Fibroblast of villous mesenchyme (primary cell): ENCODE results near the gene USP37. TPM values are rescaled to one million over a fixed set of nuclear protein-coding genes. Genes with fewer than 3 reads are reported as not detected.

Source experiments
- DNase-seq: peaks from one replicate; pipeline ENCODE4 v3.0.0-alpha.2; 2010; ENCODE audit warnings: low read depth
- H3K4me3 ChIP-seq: 2 replicates; pipeline ENCODE4 v1.5.1; 2011; ENCODE audit warnings: low read depth, mild to moderate bottlenecking, low read length
- total RNA-seq: library from RNA; depleted of rRNA; stranded (reverse); fragments of >200 nt; gene quantifications from 2 replicates; pipeline ENCODE4 v1.2.3, GENCODE V29; 2012
- TF ChIP-seq, protein P1 (sequence below): IDR thresholded peaks from 2 replicates; pipeline ENCODE4 v1.5.1; 2012; ENCODE audit warnings: low read depth, mild to moderate bottlenecking, low read length; ENCODE audit not compliant: insufficient read depth

The USP37 gene
- total RNA-seq, 1 donor, result 21.2 TPM

DNA sequence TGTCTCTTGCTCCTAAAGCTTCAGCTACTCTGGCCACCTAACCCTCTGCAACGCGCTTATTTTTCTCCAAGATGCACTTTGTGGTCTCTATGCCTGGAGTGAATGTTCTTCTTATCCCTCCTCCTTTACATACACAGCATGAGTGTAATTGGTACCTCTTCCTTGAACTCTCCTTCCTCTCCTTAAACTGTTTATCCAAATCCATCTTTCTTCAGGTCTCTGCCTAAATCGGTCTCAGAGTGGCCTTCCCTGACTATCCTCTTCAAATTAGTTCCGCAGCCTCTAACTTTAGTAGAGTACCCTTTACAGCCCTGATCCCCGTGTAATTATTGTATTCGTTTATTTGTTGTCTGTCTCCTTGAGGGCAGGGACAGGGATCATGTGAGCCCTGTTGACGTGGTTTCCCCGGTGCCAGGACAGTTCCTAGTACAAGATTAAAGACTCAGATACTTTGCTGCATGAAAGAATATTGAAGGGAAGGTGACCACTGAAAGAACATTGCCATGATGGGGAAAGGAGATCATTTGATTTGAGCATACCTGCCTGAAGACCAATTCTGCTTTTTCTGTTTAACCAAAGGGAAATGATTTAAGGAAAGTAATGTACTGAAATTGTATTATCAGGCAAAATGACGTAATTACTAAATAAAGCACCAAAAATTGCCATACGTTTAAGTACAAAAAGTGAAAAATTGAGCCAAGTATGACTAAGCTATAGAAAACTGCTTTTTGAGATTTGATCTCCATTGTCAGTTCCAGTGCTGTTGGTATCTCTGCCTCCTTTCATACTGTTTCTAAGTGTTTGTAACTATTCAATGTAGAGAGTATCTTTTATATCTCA lies 1.7 kb upstream of the USP37 start:
- DNase-seq, result peak; percentile 86

DNA sequence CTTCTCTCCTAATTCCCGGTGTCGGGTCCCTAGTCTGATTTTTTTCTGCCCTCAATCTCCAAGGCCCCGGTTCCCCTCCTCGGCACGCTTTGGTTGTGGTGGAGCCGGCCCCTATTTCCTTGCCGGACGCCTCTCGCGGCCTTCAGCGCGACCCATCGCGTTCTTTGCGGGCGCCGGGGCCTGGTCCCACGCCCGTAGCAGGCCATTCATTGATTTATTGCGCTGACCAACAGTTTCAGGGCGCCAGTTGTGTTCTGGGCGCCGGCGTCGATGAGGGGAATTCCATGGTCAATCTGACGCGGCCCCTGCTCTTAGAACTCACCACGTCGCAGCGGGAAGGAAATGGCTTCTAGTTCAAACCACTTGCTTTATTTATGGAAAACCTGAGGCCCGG lies 884 bp upstream of the USP37 start:
- DNase-seq, result peak; percentile 88
- TF ChIP-seq, protein P1, sequence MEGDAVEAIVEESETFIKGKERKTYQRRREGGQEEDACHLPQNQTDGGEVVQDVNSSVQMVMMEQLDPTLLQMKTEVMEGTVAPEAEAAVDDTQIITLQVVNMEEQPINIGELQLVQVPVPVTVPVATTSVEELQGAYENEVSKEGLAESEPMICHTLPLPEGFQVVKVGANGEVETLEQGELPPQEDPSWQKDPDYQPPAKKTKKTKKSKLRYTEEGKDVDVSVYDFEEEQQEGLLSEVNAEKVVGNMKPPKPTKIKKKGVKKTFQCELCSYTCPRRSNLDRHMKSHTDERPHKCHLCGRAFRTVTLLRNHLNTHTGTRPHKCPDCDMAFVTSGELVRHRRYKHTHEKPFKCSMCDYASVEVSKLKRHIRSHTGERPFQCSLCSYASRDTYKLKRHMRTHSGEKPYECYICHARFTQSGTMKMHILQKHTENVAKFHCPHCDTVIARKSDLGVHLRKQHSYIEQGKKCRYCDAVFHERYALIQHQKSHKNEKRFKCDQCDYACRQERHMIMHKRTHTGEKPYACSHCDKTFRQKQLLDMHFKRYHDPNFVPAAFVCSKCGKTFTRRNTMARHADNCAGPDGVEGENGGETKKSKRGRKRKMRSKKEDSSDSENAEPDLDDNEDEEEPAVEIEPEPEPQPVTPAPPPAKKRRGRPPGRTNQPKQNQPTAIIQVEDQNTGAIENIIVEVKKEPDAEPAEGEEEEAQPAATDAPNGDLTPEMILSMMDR, result no peak
- peak overlapping the region; percentile 95 for H3K4me3 ChIP-seq

More for the DNA sequence above, 1.7 kb upstream of the USP37 start:
- TF ChIP-seq, protein P1, result no peak
- H3K4me3 ChIP-seq, result peak overlapping the region; percentile 95

DNA sequence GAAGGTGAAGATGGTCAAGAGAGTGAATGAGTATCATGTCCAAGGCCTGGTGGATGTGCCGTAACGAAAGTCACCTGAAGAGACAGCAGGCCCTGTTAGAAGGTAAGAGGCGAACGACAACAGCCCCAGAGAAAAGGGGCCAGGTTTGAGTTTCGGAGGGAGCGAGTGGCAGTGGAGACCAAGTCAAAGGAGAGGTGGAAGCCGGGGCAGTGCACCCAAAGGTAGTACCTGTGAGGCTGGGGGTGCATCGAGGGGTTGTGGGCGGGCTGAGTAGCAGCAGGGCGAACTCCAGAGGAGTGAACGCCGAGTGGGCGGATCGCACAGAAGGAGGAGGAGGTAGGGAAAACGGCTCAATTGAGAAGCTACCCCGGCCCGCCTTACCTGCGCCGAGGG lies 358 bp downstream of the USP37 start:
- H3K4me3 ChIP-seq, result peak overlapping the region; percentile 95
- DNase-seq, result no peak
- TF ChIP-seq, protein P1, result no peak

DNA sequence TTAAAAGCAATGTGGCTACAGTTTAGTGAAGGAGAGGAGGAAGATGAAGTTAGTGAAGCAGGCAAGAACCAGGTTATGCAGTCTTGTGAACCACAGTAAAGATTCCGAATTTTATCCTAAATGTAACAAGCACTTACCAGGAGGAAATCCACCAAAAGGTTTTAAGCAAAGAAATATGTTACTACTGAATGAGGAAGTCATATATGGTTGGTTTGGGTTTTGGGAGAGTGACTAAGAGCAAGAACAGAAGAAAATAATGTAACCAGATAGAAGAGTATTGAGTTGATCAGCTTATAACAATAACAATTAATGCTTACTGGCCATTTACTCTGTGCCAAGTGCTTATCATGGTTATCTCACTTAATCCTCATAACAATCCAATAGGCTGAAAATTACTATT lies 1.9 kb downstream of the USP37 start:
- no peak for DNase-seq
- H3K4me3 ChIP-seq, result no peak overlapping the region
- TF ChIP-seq, protein P1, result no peak

DNA sequence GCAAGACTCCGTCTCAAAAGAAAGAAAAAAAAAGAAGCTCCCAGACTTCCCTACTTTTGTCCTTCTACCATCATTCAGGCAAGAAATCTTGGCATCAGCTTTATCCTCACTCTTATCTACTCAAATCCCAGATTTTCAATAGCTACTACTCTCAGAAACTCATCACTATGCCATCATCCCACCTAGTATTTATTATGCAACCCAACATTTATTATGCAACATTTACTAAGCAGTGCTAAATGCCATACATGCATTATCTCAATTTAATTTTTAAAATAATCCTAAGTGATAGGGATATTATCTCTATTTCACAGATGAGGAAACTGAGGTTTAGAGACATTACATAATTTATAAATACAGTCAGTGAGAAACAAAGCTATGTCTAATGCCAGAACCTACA lies 4.1 kb downstream of the USP37 start:
- no peak for DNase-seq
- TF ChIP-seq, protein P1, result no peak
- H3K4me3 ChIP-seq, result no peak overlapping the region

DNA sequence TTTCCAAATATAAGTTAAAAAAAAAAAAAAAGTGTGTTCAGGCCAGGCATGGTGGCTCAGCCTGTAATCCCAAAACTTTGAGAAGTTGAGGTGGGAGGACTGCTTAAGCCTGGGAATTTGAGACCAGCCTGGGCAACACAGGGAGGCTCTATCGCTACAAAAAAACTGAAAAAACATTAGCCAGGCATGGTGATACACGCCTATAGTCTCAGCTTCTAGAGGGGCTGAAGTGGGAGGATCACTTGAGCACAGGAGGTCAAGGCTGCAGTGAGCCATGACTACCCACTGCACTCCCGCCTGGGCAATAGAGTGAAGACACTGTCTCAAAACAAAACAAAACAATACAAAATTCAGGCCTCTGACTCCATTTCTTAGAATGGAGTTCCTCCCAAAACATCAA lies 9.2 kb downstream of the USP37 start:
- DNase-seq, result no peak
- H3K4me3 ChIP-seq, result no peak overlapping the region
- TF ChIP-seq, protein P1, result no peak
